Glomerular visceral epithelial cell (primary cell): ENCODE results near the gene TRAF2.
"Not testable (repeated sequence)": the region's sequence is repeated elsewhere in the genome, so short reads cannot be mapped to it uniquely, and the experiment has no call there.

Source experiments
- DNase-seq: peaks from one replicate; pipeline ENCODE4 v3.0.0-alpha.2; 2016; ENCODE audit errors: extremely low spot score

TRAF2 gene, protein sequence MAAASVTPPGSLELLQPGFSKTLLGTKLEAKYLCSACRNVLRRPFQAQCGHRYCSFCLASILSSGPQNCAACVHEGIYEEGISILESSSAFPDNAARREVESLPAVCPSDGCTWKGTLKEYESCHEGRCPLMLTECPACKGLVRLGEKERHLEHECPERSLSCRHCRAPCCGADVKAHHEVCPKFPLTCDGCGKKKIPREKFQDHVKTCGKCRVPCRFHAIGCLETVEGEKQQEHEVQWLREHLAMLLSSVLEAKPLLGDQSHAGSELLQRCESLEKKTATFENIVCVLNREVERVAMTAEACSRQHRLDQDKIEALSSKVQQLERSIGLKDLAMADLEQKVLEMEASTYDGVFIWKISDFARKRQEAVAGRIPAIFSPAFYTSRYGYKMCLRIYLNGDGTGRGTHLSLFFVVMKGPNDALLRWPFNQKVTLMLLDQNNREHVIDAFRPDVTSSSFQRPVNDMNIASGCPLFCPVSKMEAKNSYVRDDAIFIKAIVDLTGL

DNA sequence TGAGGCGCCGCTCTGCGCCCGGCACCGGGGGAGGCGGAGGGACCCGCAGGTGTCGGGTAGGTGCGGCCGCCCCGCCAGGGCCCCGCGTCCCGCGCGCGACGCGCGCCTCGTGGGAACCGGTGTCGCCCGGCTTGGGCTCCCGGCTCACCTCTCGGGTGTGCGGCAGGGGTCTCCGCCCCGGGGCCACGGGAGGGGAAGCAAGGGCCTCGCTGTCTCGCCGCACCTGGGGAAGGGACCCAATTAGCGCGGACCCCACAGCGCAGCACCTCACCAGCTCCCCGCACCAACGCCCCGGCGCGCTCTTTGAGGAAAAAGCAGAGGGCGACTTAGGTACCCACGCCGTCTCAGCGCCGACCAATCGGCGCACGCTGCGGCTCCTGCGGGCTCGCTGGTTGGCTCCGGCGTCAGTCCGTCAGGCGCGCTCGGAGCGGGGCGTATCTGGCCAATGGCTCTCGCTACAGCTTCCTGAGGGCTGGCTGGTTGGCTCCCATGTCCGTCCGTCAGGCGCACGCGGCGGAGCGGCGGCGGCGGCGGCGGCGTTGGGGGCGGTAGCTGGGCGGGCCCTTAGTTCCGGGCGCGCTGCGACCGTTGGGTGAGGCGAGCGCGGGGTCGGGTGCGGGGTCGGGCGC is at the start of gene TRAF2:
TSS of gene TRAF2 (plus strand) at position 567 of the 629 bp plus-strand sequence. CDS start 12,225 bp downstream, outside the sequence.
- DNase-seq, result peak; percentile 99

DNA sequence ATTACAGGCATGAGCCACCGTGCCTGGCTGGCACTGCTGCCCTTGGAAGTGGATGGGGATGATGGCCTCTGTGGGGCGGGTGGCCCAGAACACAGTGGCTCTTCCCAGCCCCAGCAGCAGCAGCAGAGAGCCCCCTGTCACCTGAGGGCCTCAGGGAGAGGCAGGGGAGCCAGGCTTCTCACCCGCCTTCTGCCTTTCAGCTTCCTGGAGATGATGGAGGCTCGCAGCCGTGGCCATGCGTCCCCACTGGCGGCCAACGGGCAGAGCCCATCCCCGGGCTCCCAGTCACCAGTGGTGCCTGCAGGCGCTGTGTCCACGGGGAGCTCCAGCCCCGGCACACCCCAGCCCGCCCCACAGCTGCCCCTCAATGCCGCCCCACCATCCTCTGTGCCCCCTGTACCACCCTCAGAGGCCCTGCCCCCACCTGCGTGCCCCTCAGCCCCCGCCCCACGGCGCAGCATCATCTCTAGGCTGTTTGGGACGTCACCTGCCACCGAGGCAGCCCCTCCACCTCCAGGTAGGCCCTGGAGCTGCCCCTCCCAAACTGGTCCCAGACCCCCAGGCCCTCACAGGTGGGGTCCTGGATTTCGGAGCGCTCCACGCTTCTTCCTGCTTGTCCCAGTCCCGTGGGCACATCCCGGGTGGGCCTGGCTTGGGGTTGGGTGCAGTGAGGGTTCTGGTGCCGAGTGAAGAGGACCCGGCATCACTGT is 49.0 kb upstream of the TRAF2 start:
- no peak for DNase-seq

DNA sequence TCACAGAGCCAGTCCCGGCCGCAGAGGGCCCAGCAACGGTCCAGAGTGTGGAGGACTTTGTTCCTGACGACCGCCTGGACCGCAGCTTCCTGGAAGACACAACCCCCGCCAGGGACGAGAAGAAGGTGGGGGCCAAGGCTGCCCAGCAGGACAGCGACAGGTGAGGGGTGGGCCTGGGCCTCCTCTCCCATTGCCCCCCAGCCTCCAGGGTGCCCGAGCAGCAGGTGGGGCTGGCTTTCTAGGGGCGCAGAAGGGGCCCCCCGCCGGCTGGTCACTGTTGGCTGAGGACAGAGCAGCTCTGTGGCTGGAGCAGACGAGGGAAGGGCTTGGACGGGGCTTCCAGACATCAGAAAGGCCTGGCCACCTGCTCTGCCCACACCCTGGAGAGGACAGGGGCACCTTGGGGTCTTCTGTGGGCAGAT is 48.4 kb upstream of the TRAF2 start:
- DNase-seq, result not testable (repeated sequence)

DNA sequence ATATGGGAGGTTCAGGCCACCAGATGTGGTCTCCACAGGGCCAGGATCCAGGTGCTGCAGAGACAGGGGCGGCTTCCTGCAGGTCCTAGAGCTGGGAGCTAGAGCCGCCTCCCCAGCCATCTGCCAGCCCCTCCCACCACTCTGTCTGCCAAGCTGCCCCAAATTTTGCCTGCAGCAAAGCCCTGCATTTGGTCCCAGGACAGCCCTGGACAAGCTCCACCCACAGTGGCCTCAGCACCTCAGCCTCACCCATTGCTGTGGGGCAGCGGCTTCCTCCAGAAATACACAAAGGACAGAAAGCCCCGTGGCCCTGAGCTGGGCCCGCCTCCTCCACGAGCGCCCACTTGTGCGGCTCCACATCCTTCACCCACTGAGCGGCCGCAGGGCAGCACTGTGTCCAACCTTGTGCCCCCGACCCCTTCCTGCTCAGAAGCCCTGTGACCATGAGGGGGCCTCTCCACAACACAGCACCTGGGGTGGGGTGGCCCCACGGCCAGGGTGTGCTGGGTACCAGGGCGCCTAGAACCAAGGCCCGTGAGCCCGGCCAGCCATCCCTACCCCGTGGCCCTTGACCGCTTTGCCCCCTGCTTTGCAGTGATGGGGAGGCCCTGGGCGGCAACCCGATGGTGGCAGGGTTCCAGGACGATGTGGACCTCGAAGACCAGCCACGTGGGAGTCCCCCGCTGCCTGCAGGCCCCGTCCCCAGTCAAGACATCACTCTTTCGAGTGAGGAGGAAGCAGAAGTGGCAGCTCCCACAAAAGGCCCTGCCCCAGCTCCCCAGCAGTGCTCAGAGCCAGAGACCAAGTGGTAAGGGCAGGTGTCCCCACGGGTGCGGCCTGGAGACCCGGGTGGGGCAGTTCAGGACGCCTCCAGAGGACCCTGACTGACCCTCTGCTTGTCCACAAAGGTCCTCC is 47.7 kb upstream of the TRAF2 start:
- DNase-seq, result no peak

DNA sequence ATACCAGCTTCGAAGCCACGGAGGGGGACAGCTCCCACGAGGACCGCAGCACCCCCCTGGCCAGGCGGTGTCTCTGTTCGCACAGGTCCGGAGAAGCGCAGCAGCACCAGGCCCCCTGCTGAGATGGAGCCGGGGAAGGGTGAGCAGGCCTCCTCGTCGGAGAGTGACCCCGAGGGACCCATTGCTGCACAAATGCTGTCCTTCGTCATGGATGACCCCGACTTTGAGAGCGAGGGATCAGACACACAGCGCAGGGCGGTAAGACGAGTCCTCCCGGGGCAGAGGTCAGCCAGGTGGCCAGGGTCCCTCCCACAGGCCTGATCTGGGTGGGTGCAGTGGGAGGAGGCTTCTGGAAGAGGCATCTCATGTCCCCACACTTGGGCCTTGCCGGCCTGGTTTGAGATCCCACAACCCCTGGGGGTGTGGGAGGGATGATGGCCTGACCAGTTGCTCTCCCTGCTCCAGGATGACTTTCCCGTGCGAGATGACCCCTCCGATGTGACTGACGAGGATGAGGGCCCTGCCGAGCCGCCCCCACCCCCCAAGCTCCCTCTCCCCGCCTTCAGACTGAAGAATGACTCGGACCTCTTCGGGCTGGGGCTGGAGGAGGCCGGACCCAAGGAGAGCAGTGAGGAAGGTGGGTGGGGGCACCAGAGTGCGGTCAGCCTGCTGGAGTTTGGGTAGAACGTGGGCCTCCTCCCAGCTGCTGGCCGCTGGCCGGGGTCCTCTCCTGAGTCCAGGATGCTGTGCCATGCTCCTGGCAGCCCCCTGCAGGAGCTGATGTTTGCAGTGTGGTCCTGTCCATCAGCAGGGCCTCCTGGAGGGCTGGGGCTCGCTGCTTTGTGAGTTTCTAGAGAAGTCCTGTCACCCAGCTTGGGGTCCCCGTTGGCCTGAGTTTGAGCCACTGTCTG is 46.8 kb upstream of the TRAF2 start:
- DNase-seq, result no peak

DNA sequence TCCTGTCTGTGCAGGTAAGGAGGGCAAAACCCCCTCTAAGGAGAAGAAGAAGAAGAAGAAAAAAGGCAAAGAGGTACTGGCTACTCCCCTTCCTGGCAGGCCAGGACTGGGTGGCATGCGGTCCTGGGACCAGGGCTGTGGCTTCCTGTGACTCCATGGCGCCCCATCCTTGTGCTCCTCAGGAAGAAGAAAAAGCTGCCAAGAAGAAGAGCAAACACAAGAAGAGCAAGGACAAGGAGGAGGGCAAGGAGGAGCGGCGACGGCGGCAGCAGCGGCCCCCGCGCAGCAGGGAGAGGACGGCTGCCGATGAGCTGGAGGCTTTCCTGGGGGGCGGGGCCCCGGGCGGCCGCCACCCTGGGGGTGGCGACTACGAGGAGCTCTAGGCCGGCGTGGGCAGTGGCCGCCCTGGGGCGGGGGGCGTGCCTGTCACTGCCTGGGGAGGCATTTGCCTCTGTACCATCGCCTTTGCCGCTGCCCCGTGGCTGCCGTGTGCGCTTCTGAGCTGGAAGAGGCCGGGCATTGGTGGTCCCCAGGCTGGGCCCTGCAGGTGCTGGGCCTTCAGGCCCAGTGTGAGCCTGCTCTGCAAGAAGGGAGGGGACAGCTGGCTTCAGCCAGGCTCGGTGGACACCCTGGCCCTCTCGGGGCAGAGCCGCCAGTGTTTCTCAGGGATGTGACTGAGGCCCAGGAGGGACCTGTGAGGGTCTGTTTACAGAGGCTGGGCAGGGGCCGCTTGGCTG is 46.0 kb upstream of the TRAF2 start:
- DNase-seq, result no peak

DNA sequence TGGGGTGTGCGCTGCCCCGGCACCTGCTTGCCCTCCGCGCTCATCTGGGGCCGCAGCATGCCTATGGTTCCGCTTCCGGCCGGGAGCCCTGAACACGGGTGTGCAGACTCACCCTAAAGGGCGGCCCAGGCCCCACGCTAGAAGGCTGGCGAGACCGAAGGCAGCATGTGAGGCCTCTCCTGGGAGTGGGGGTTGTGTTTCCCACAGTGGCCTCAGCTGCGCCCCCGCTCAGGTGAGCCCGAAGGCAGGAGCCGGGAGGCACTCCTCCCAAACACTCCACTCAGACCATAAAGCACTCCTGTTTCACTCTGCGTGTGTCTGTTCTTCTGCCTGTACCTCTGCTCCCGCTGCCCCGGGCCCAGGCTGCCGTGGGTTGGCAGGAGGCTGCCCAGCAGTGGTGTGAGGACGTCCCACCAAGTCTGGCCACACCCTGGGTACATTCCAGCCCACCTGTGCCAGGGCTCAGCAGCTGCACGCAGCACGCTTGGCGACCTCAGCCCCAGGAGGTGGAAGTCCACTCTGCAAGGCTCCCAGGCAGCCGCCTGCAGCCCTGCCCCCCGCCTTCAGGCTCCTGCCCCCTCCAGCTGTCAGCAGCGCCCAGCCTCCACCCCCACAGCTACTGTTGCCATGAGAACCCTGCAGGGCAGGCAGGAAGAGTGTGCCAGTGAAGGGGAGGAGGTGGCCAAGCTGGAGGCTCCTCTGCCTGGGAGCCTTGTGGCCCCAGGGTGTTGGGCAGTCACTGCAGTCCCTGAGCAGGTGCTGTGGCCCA is 45.3 kb upstream of the TRAF2 start:
- peak; percentile 86 for DNase-seq

DNA sequence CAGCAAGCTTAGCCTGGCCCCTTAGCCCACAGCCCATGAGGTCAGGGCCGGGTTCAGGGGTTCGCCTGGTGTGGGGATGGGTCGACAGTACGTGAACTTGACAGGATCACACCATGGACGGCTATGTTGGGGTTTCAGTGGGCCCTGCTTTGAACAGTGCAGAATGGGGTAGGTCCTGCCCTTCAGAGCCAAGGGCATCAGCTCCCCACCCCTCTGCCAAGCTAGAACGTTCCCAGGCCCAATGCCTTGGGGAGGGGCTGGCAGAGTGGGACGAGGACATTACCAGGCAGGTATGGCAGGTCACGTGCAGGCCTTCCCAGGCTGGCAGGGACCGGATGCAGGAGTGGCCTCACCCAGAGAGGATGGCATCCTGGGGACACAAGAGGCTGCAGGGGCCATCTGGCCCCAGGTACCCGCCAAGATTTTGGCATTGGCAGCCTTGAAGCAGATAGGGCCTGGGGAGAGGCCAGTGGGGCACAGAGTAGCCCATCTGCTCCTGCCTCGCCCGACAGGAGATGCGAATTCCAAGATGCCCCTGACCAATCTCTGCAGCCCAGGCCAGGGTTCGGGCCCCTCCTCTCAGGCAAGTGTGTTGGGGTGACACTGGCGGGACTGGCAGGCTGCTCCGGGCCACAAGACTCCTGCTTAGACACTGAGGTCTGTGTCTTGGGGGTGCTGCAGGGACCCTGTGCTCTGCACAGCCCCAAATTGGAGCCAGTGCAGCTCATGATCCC is 44.5 kb upstream of the TRAF2 start:
- DNase-seq, result not testable (repeated sequence)

DNA sequence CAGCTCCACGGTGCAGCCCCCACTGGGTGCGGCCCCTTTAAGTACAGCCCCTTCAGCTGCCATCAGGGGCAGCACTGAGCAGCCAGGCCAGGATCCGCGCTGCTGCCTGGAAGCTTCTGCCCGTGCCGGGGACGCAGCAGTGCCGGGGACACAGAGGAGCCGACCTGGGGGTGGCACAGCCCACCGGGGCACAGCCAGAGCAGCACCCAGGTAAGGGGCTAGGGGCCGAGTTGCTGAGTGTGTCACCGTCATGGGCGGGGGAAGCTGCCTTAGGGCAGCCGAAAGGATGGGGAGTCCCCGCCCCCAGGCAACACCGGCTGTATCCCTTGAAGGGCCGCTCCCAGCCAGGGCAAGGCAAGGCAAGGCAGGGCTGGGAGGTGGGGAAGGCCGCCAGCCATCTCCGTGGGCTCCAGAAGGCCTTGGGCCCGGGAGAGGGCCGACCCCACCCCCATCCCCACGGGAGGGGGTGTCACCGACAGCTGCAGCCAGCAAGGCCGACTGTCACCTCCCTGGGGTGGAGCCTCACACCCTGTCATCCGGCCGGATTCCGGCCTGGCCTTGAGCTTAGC is 43.9 kb upstream of the TRAF2 start, which contains the start of gene AJM1:
TSS of gene AJM1 (plus strand) at position 99 of the 569 bp plus-strand sequence. CDS start 1,937 bp downstream, outside the sequence.
- DNase-seq, result peak; percentile 82

DNA sequence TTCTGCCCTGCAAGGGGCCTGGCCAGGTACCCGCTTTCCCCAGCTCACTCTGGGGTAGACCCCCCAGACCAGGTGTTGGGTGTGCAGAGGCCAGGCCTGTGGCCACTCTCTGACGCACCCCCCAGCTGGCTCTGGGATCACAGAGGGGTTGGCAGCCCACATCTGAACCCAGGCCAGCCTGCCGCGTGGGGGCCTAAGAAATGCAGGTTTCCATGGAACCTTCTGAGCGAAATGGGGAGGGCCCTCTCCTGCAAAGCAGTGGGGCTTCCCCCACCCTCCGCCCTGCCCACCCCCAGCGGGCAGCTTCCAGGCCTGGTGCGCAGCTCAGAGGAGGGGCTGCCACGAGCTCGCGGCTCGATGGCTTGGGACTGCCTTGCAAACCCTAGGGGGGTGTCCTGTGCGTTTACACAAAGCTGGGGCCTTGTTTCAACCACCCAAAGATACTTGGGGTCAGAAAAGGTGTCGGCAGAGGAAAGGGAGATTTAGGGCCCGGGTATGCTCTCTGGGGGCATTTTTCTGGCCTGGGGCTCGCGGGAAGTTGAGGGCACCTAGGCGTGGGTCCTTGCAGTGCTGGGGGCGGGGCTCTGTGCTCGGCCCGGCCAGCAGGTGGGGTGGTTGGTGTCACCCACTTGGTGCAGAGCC is 43.0 kb upstream of the TRAF2 start:
- not testable (repeated sequence) for DNase-seq

DNA sequence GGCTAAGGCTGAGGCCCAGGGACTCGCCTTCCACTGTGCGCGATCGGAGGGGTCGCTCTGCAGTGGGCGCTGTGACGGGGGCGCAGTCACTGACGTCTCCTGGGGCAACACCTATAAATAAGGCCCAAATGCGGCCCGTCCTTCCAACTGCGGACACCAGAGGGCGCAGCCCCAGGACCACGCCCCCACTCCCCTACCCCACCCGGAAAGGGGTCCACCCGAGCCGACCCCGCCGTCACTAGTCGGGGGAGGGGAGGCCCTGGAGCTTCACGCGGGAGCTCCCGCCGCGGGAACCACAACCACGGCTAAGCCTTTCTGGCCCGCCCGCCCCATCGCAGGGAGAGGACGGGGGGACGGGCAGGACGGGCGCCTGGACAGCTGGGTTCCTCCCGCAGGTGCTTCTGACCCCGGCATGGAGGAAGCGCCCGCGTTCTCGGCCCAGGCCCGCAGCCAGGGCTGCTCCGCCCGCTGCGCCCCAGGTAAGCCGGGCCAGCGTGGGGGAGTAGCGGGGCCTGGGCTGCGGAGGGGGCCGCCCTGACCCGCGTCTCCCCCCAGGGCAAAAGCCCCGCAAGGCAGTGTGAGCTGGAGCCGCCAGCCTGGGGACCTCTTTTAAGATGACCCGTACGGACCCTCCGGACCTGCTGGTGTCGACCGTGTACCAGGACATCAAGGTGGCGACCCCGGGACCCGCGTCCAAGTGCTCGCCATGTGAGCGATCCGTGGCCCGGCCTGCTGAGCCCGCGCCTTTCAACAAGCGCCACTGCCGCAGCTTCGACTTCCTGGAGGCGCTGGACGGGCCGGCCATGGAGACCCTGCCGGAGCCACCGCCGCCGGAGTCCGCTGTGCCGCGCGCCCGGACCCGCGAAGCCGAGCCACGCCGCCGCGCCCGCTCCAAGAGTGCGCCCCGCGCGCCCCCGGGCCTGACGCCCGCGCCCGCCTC is 42.2 kb upstream of the TRAF2 start:
- DNase-seq, result not testable (repeated sequence)

DNA sequence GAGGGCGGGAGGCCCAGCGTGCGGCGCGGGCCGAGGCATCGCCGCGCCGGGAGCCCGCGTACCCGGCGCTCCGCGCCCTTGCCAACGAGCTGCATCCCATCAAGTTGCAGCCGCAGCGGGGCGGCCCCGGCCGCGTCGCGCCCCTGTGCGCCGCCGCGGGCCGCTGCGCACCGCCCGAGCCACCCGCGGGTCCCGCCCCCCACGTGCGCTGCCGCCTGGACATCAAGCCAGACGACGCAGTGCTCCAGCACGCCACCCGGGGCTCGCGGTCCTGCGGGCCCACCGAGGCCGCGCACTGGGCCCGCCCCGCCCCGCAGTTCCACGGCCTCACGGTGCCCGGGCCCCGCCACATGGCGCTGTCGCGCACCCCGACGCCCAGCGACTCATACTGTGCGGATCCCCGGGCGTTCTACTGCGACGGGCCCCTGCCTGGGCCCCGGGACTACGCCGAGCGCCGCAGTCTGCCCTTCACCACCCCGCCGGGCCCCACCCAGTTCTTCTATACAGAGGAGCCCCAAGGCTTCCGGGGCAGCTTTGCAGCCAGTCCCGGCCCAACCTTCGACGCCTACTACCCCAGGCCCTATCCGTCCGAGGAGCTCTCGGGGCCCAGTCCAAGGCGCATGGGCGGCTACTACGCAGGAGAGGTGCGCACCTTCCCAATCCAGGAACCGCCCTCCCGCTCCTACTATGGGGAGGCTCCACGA is 41.4 kb upstream of the TRAF2 start:
- no peak for DNase-seq

DNA sequence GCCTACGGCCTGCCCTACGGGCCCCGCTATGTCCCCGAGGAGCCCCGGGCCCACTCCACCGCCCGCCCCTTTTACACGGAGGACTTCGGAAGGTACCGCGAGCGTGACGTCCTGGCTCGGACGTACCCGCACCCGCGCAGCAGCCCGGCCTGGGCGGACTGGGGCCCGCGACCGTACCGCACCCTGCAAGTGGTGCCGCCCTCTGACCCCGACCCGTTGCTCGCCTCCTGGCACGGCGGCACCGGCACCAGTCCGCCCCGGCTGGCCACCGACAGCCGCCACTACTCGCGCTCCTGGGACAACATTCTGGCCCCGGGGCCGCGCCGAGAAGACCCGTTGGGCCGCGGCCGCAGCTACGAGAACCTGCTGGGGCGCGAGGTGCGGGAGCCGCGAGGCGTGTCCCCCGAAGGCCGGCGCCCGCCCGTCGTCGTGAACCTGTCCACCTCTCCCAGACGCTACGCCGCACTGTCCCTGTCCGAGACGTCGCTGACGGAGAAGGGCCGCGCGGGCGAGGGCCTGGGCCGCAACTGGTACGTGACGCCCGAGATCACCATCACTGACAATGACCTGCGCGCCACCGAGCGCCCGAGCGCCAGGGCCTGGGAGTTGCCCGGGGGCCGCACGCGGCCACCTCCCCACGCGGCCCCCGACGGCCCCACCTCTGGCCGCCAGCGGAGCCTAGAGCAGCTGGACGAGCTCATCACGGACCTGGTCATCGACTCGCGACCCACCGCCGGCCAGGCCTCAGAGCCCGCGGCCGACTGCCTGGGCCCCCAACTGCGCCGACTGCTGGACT is 40.7 kb upstream of the TRAF2 start:
- no peak for DNase-seq

DNA sequence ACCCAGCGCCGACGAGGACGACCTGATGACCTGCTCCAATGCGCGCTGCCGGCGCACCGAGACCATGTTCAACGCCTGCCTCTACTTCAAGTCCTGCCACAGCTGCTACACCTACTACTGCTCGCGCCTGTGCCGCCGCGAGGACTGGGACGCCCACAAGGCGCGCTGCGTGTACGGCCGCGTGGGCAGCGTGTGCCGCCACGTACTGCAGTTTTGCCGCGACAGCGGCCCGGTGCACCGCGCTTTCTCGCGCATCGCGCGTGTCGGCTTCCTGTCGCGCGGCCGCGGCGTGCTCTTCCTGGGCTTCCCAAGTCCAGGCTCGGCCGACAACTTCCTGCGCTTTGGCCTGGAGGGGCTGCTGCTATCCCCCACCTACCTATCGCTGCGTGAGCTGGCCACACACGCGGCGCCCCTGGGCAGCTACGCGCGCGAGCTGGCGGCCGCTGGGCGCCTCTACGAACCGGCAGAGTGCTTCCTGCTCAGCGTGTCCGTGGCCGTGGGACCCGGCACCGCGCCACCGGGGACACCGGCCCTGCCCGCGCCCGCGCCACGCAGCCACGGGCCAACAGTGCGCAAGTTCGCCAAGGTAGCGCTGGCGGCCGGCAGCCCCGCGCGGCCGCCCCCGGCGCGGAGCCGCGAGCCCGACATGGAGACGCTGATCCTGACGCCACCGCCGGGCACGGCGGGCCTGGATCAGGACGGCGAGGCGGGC is 39.8 kb upstream of the TRAF2 start:
- DNase-seq, result no peak
